Stimulated activated CD4-positive, alpha-beta T cell treated with anti-CD3 and anti-CD28 coated beads, Interleukin-4, amount 100 ng/mL, for 1 hour (primary cell): ENCODE data around the gene TUBA1C.
A peak's percentile ranks its signal among the peaks of the same experiment; 100 is the strongest.
"Not testable (repeated sequence)": the region's sequence is repeated elsewhere in the genome, so short reads cannot be mapped to it uniquely, and the experiment has no call there.

Experiments used
- DNase-seq: peaks from one replicate; pipeline ENCODE4 v3.0.0-alpha.2; 2020

TUBA1C gene

GRCh38 chr12:49255857-49256637 lies 8.8 kb upstream of the TUBA1C start:
- DNase-seq: no peak

GRCh38 chr12:49257508-49258184 lies 7.2 kb upstream of the TUBA1C start:
- not testable (repeated sequence) for DNase-seq

- DNase-seq: no peak
Measured at GRCh38 chr12:49259452-49259851, 5.4 kb upstream of the TUBA1C start.

GRCh38 chr12:49260166-49260565 lies 4.7 kb upstream of the TUBA1C start:
- DNase-seq: no peak

- no peak for DNase-seq
Measured at GRCh38 chr12:49260571-49261363, 4.1 kb upstream of the TUBA1C start.

GRCh38 chr12:49261721-49262120 lies 3.2 kb upstream of the TUBA1C start:
- no peak for DNase-seq

GRCh38 chr12:49263400-49263763 lies 1.5 kb upstream of the TUBA1C start:
- DNase-seq: no peak

GRCh38 chr12:49264466-49264872 lies 413 bp upstream of the TUBA1C start:
- peak; percentile 52 for DNase-seq

GRCh38 chr12:49269191-49269590 lies 4.3 kb downstream of the TUBA1C start:
- DNase-seq: not testable (repeated sequence)

GRCh38 chr12:49272790-49273725 lies 8.2 kb downstream of the TUBA1C start:
- DNase-seq: no peak

GRCh38 chr12:49273726-49274395 lies 9.0 kb downstream of the TUBA1C start:
- DNase-seq: no peak

- DNase-seq: no peak
Measured at GRCh38 chr12:49274396-49275069, 9.7 kb downstream of the TUBA1C start.

- no peak for DNase-seq
Measured at GRCh38 chr12:49276304-49277290, 11.7 kb downstream of the TUBA1C start.

GRCh38 chr12:49277466-49277865 lies 12.6 kb downstream of the TUBA1C start:
- no peak for DNase-seq

- DNase-seq: no peak
Measured at GRCh38 chr12:49279706-49280159, 14.9 kb downstream of the TUBA1C start.

- DNase-seq: not testable (repeated sequence)
Measured at GRCh38 chr12:49280545-49280944, 15.7 kb downstream of the TUBA1C start.

GRCh38 chr12:49282302-49282701 lies 17.4 kb downstream of the TUBA1C start:
- no peak for DNase-seq

- DNase-seq: not testable (repeated sequence)
Measured at GRCh38 chr12:49282740-49283375, 18.0 kb downstream of the TUBA1C start.
